Left colon (tissue), 2 donors: ENCODE data around the gene EXOC3L4. TPM values are rescaled to one million over a fixed set of nuclear protein-coding genes. Genes with fewer than 3 reads are reported as not detected.
"Not testable (repeated sequence)": the region's sequence is repeated elsewhere in the genome, so short reads cannot be mapped to it uniquely, and the experiment has no call there.

ENCODE experiments used
- ATAC-seq: fragments of 200-7000 bp; cut with Tn5 transposase; one replicate; pipeline ENCODE4 v1.9.1; 2020; ENCODE audit warnings: mild to moderate bottlenecking, moderate library complexity
- DNase-seq, 2 donors: peaks; one replicate each; pipeline ENCODE4 v3.0.0-alpha.2; 2020
- intact Hi-C, 2 donors: fragments of 100-400 bp; cut with DNase I in 1 of 2; cut with micrococcal nuclease in 1 of 2; formaldehyde crosslinking; loops; one replicate each; pipeline versions ENCODE4 v1.11.2 to v1.14.0; 2022; cut with DNase I, micrococcal nuclease
- total RNA-seq, 2 donors: library from RNA; stranded (reverse); fragmentation: NEBNext Ultra II Directional; extraction: Animal tissue kit (Norgen Biotek cat#: 25700); gene quantifications; one replicate each; pipeline ENCODE4 v1.2.1, GENCODE V29; 2021
- donor health status: DM: no; HTN: no; CAD: no.
- donor health status: DM: yes; HTN: yes; CAD: no.

Gene EXOC3L4
- total RNA-seq, 2 donors from 2014 or later, result 13.5 to 27.4 TPM

DNA sequence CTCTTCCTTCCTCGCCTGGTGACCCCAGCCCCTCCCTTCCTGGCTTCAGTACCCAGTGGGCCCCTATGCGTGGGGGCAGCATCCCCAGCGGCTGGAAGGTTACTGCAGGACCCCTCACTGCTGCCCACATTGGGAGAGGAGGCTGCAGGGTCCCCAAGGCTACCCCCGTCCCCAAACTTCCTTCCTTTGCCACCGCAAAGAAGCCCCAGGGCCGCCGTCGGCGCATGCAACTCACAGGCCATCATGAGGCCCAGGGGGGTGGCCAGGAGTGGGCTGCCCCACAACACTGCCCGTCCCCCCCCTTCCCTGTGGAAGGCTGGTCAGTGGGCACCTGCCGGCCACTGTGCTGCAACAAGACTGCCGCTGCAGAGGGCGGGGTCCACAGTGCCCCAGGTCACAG lies 19.2 kb downstream of the EXOC3L4 start:
- no peak for DNase-seq
- intact Hi-C loops, result no loop called here
- ATAC-seq, result no peak

DNA sequence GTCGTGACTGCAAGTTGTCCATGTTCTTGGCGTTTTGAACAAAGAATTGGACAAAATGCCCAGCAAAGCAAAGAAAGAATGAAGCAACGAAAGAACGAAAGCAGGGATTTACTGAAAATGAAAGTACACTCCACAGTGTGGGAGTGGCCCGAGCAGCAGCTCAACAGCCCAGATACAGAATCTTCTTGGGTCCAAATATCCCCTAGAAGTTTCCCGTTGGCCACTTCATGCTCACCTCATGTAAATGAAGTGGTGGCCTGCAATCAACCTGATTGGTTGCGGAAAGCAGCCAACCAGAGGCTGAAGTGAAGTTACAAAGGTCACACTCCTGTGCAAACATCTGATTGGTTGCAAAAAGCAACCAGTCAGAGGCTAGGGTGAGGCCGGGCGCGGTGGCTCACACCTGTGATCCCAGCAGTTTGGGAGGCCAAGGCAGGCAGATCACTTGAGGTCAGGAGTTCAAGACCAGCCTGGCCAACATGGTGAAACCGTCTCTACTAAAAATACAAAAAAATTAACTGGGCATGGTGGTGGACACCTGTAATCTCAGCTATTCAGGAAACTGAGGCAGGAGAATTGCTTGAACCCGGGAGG lies 20.7 kb downstream of the EXOC3L4 start:
- intact Hi-C loops, result not testable (repeated sequence)
- ATAC-seq, result peak; percentile 58

DNA sequence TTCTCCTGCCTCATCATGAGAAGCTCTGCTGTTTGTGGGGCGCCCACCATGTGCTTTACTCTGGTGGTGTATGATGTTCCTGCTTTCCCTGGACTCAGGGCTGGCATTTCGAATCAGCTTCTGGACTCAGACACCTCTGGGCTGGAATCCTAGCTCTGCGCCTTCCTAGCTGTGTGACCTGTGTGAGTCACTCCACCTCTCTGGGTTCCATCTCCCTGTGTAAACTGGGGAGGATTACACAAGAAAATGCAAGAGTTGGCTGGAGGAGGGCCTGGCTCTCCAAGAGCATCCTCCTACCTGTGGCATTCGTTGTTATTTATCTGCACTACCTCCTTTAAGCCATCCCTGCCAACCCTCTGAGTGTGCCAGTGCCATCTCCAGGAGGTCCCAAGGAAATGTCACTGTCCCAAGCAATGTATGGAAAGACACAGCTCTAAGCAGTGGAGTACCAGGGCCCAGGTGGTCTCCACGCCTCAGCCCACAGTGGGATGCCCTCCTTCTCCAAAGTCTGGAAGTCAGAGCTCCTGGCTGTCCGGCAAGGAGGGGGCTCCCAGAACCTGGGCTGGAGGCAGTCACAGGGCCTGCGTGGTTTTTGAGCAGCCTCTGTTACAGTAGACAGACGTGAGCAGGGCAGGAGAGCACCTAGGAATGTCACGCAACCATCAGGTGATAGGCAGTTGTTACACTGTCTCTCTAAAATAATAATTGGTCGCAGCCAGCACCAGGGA lies 21.5 kb downstream of the EXOC3L4 start:
- intact Hi-C loops, result no loop called here
- ATAC-seq, result no peak
- no peak for DNase-seq

More for the DNA sequence above, 20.7 kb downstream of the EXOC3L4 start:
- DNase-seq, result peak; percentile 66 to 81

DNA sequence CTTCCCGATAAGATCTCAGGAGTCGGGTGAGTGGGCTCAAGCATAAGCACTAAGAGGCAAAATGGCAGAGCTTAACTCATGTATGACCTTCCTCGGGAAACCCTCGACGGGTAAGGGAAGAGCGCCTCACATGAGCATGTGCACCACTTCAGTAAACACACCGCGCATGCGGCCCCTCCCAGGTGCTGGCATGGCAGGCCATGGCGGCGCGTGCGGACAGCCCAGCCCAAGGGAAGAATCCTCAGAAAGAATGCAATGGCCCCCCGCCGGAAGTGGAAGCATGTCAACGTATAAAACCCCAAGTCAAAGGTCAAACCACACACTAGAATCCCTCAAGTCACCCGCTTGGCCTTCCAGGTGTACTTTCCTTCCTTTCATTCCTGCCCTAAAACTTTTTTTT lies 22.1 kb downstream of the EXOC3L4 start:
- ATAC-seq, result no peak
- intact Hi-C loops, result no loop called here
- no peak for DNase-seq

DNA sequence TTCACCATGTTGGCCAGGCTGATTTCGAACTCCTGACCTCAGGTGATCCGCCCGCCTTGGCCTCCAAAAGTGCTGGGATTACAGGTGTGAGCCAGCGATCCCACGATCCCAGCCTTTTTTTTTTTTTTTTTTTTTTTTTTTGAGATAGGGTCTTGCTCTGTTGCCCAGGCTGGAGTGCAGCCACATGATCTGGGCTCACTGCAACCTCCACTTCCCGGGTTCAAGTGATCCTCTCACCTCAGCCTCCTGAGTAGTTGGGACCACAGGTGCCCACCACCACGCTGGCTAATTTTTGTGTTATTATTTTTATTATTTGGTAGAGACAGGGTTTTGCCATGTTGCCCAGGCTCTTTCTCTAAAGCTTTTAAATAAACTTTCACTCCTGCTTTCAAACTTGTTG lies 23.0 kb downstream of the EXOC3L4 start:
- intact Hi-C loops, DNase-seq, ATAC-seq: not testable (repeated sequence)

DNA sequence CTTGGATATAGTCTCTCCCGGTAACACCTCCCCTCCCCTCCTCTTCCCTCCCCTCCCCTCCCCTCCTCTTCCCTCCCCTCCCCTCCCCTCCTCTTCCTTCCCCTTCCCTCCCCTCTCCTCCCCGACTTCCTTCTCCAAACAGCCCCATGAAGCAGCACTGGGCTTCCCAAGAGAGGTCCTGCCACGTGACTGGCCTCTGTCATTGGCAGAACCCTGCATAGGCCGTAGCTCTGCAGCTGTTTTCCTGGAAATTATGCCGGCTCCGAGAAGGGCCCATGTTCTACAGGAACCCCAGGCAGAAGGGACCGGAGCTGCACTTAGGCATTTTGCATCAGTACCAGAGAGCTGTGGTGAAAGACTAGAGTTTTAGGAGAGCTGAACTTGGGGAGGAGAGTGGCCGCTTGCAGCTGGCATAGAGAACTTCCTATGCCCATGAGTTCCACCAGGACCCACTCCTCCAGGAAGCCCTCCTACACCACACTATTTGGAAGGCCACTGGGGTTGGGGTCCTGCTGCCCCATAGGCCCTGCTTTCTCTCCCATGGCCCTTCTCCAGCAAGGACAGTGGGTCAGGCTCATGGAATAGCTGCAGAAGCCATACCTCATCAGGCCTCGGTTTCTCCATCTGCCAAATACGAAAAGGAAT lies 23.6 kb downstream of the EXOC3L4 start:
- peak in 1 of 2 donors; percentile 58 for DNase-seq
- no peak for ATAC-seq
- intact Hi-C loops, result no loop called here

DNA sequence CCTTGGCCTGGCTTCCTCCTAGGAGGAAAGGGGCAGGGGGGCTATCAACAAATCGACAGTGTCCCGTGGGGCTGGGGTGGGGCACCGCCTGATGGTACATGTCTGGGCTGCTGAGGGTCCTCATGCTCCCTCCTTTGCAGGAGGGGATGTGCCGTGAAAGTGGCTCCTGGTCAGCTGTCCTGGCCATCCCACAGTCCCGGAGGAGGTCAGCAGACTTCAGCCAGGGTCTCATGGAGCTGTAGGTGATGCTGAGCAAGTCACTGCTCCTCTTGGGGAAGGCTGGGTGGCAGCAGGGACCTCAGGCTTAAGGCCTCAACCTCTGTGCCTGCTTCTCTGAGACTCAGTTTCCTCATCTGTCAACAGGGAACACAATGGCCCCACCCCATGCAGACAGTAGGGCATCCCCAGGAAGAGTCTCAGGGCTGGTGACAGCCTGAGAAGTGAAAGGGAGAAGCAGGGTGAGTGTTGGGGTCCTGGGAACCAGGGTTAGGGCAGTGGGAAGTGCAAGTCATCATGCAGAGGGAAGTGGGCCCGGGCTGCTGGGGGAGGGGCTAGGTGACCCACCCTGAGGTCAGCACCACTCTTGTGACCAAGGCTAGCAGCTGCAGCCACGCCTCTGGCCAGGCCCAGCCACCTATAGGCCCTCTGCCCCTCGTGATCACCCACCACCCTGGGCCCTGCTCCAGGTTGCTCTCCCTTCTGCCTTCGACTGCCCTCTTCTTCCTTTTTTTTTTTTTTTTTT lies 24.3 kb downstream of the EXOC3L4 start:
- ATAC-seq (no peak), DNase-seq (peak in 1 of 2 donors; percentile 55)
- intact Hi-C loops, result no loop called here

DNA sequence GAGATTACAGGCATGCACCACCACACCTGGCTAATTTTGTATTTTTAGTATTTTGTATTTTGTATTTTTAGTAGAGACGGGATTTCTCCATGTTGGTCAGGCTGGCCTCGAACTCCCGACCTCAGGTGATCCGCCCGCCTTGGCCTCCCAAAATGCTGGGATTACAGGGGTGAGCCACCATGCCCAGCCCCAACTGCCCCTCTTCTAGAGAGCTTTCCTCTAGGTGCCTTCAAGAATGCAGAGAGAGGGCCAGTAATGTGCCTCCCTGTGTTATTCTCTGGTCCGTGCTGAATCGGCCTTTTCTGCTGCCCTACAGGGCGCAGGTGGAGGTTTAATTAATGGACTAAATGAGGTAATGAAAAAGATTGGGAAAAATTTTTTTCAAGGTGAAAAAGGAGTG lies 25.0 kb downstream of the EXOC3L4 start:
- DNase-seq, ATAC-seq, intact Hi-C loops: not testable (repeated sequence)

DNA sequence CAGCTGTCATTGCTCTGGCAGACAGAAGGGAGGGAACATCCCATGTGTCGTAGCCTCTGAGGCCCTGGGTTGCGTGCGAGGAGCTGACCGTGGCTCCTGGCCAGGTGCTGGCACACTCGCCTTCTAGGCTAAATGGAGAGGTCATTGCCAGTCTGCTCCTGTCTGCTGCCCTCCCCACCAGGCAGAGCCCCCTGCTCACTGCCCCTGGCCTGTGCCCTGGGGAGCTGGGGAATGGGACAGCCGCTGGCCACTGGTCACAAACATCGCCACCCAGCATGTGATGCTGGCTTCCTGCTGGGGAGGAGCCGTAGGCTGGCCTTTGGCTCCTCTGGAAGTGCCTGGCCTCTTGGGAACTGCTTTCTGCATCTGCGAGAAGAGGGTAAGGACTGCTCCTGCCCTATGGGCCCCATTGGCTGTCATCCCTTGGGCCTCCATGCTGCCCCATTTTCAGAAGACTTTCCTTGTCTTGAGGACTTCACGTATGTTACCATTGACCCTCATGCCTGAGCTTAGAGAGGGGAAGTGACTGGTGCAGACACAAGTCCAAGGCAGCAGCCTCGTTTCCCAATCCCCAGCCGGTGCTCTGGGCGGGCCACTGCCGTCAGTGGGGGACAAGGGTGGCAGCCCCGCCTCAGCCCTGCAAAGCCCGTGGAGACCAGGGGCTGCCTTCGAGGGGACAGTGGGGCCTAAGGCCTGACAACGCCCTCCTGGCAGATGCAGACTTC lies 26.8 kb downstream of the EXOC3L4 start:
- ATAC-seq (peak; percentile 46), DNase-seq (no peak)
- intact Hi-C loops, result no loop called here

DNA sequence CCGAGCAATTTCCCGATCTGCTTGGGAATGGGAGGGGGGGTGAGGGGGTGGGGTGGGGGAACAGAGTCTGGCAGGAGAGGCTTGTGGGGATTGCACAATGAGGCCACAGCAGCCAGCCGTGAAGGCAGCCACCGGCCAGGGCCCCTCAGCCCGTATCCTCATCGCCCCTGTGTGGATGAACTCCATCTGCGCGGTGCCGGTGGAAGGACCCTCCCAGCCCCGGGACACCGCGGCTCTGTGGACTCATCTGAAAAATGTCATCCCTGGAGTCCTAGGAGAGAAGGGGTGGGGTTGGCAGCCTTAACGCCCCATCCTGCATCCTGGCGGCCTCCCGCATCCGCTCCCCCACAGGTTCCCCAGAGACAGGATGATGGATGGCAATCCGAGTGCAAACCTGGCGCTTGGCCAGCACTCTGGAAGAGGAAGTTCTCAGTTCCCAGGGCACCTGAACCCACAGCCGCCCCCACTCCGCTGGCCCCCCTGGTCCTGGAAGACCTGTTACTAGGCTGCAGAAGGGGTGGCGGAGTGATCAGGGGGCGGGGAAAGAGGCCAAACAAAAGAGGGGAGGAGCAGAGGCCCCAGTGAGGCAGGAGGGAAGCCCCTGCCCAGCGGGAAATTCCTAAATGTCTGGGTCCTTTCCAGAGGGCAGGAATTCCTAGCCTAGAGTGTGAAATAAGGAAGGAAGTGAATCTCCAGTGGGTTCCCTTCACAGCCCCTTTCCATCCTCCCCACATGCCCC lies 27.5 kb downstream of the EXOC3L4 start:
- ATAC-seq (peak; percentile 46), DNase-seq (peak; percentile 80 to 83)
- intact Hi-C loops, result no loop called here

DNA sequence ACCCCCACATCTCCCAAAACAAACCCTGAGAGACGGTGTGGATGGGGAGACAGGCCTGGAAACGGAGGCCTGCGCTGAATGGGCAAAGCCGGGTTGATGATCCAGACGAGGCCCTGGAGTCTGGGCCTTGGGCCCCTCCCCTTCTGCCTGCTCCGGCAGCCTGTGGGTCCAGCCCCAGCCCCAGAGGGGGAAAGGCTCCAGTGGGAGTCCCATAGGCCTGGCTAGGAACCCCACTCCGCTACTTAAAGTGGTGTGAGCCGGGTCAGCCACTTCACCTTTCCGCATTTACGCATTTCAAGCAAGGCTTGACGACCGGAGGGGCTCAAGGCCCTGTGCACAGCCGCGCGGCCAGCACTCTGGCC lies 28.0 kb downstream of the EXOC3L4 start:
- no peak for ATAC-seq
- intact Hi-C loops, result no loop called here
- DNase-seq, result no peak

DNA sequence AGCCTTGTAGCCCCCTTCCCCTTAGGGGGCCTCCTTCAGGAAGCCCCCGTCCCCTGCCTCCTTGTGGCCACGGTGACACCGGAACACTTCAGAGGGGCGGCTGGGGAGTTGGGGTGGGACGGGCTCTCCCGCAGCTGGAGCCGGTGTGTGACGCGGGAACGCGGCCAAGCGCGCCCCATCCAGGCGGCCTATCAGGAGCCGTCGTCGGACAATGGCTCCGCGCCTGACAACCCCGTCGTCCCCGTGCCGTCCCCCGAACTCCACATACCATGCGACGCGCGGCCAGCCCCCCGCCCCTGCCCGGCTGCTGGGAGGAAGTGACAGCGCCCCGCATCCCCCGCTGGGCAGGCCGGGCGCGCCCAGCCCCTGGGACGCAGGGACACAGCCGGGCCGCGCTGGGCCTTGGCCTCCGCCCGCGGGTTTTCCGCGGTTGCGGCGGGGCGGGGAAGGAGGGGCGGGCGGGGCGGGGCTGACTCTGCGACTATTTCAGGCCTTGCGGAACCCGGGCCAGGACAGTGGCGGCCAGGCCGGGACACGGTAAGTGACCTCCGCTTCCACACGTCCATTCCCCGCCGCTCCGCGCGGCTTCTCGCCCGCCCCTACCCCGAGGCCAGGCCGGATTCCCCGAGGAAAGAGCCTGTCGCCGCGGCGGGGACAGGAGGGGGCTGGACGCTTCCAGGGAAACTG lies 28.6 kb downstream of the EXOC3L4 start, which contains the start of gene TNFAIP2:
Gene TNFAIP2, plus strand, starts transcription at position 515 of the 687 bp plus-strand sequence. CDS start 2,997 bp downstream, outside the sequence.
- no peak for DNase-seq
- intact Hi-C loops, result no loop called here
- ATAC-seq, result peak; percentile 18

DNA sequence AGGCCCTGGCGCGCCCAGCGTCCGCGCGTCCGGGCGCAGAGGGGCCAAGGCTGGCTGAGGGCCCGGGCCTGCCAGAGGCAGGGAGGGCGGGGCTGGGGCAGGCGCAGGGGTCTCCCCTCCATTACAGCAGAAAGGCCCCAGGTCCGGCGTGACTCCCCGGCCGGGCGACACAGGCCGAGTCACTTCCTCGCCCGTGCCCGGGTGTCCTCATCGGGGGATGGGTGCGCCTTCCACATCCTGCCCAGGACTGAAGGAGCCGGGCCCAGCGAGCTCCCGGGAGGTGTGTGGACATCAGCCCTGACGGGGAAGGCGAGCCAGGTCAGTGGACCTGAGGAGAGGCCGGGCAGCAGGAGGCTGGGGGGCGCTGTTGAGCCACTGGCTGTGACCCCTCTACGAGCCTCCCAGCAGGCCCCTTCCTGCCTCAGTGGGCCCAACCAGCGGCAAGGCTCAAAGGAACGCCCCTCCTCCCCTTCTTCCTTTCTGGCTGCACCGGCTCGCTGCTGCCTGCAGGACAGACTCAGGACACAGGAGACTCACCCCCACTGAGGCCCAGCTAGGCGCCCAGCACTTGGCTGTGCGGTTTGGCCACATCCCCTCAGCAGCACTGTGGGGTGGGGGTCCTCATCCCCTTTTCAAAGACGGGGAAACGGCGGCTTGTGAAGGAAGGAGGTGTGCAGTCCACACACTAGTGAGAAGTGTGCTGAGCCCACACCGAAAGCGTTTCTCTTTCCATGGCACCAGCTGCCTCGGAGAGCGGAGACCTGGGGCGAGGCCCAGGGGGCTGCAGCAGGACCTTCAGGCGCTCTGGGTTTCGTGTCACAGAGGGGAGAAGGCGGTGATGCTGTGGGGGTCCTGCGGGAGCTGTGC lies 29.3 kb downstream of the EXOC3L4 start:
- DNase-seq (no peak), ATAC-seq (peak; percentile 11)
- intact Hi-C loops, result no loop called here

DNA sequence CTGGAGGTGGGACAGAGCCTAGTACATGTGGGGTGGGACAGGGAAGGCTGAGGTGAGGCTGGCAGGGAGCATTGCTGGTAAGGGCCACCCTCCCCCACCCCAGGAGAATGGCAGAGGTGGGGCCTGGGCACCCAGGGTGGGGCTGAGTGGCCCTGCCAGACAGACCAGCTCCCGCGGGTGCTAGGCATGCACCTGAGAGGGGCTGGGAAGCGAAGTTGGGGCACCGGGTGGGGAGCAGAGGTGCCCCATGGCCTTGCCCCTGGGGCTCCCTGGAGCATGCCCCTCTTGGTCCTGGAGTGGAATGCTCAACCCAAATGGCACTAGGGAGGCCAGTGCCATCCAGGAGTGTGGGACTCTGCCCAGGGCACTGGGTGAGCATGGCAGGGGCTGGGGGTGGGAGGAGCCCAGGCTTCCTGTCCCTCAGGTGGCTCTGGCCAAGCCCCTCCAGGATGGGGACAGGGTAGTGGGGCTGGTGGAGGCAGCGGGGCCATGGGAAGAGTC lies 30.0 kb downstream of the EXOC3L4 start:
- peak in 1 of 2 donors; percentile 24 for DNase-seq
- ATAC-seq, result no peak
- intact Hi-C loops, result no loop called here

DNA sequence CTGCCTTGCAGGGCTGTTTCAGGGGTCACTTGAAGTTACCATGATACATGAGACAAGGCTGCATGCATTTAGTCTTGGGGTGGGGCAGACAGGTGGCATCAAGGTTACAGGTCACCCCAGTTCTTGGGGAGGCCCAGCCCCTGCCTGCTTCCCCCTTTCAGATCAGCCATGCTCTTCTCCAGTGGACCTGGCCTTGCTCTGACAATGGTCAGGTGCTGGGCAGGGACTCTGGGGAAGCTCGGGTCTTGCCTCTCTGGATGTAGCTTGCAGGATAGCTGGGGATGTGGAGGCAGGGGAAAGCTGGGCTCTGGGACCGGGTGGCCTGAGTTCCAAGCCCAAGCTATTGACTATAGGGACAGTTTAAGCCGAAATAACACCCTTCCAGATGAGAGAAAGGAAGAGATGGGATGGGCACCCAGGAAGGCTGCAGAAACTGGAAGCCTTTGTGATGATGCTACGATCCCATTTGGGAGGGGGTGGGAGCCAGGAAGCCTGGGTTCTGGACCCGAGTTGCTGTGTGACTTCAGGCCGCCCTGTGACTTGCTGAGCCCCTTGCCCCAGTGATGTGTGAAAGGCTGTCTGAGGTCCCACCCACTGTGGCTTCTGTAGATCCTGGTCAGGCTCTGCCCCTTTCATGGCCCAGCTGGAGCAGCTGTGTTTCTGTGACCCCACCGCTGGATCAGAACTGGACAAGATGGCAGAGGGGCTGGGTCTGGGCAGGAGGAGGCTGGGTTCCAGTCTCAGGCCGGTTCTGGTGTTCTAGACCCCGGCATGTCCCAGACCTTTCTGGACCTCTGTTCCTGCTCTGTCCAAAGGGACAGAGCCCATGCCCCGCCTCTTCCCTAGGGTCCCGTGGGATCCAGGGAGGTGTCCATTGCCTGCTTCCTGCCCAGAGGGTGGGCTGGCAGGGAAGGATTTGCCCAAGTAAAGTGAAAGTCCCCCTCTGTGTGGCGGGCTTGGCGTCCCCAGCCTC lies 30.9 kb downstream of the EXOC3L4 start:
- intact Hi-C loops, result no loop called here
- ATAC-seq, result no peak
- DNase-seq, result no peak
